Ascending aorta (tissue), 2 donors: ENCODE data around the gene CLCNKA. TPM values are rescaled to one million over a fixed set of nuclear protein-coding genes. Genes with fewer than 3 reads are reported as not detected.

Experiments
- DNase-seq, 2 donors: peaks; one replicate each; pipeline ENCODE4 v3.0.0-alpha.2; 2019; ENCODE audit warnings: low spot score in 2 of 2
- H3K27ac ChIP-seq, 2 donors: fragments of 200-600 bp; sonication (generic); one replicate each; pipeline ENCODE4 v1.5.1; 2016 to 2017; ENCODE audit warnings: mild to moderate bottlenecking in 1 of 2
- H3K27me3 ChIP-seq: fragments of 200-600 bp; sonication (generic); one replicate; pipeline ENCODE4 v1.5.1; 2017
- H3K36me3 ChIP-seq, 2 donors: fragments of 200-600 bp; sonication (generic); one replicate each; pipeline ENCODE4 v1.5.1; 2016
- H3K4me1 ChIP-seq, 2 donors: fragments of 200-600 bp; sonication (generic); one replicate each; pipeline ENCODE4 v1.5.1; 2016 to 2017; ENCODE audit warnings: mild to moderate bottlenecking in 1 of 2
- H3K4me3 ChIP-seq, 2 donors: fragments of 200-600 bp; sonication (generic); one replicate each; pipeline ENCODE4 v1.5.1; 2016 to 2017; ENCODE audit warnings: mild to moderate bottlenecking in 1 of 2
- H3K9me3 ChIP-seq, 2 donors: fragments of 200-600 bp; sonication (generic); one replicate each; pipeline ENCODE4 v1.5.1; 2016
- CTCF ChIP-seq, 3 experiments: fragments of 200-600 bp in 2 of 3; fragments of 450-650 bp in 1 of 3; sonication (generic) in 2 of 3; IDR thresholded peaks; one replicate each; pipeline ENCODE4 v1.5.1; 2016 to 2019; ENCODE audit warnings: antibody characterized with exemption in 3 of 3, mild to moderate bottlenecking in 1 of 3, moderate library complexity in 1 of 3
- intact Hi-C: fragments of 100-400 bp; cut with DNase I; formaldehyde crosslinking; loops from one replicate; pipeline ENCODE4 v1.15.1; 2023
- total RNA-seq: library from RNA; depleted of rRNA; stranded (reverse); fragments of >200 nt; gene quantifications from one replicate; pipeline ENCODE4 v1.1.0, GENCODE V29; 2016

Gene CLCNKA
- total RNA-seq, 1 donor from 2014 or later = not detected

DNA sequence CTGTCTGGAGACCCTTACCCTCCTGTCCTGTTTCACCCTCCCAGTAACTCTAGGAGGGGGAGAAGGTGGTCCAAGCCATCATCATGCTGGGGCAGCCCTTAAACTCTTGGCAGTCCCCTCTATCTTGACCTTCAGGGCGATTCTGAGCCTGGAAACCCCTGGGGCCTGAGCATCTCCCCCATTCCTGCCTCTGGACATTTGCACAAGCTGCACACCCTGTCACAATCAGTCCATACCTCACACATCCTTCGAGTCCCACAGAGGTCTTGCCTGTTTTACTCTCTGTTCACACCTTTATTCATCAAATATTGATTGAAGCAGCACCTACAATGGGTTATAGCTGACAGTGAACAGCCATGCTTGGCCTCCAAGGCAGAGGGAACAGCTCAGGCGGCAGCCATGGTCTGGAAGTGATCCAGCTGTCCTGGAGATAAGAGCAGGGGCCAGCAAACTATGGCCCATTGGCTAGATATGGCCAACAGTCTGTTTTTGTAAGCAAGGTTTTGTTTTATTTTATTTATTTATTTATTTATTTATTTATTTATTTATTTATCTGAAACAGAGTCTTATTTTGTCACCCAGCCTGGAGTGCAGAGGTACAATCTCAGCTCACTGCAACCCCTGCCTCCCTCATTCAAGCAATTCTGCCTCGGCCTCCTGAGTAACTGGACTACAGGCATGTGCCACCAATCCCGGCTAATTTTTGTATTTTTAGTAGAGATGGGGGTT is 58.8 kb downstream of the CLCNKA start:
- no peaks in the 10 kb centered on the region for H3K36me3 ChIP-seq
- DNase-seq = no peak
- H3K4me1 ChIP-seq = peaks cover 2 to 4% of the 10 kb centered on the region in 2 donors
- H3K27me3 ChIP-seq = no peaks in the 10 kb centered on the region
- intact Hi-C loops = no loop called here
- no peak for TF ChIP-seq CTCF (IDR thresholded peaks at IDR 0.05)
- H3K4me3 ChIP-seq = no peak overlapping the region
- no peak overlapping the region for H3K27ac ChIP-seq
- H3K9me3 ChIP-seq = no peaks in the 10 kb centered on the region

DNA sequence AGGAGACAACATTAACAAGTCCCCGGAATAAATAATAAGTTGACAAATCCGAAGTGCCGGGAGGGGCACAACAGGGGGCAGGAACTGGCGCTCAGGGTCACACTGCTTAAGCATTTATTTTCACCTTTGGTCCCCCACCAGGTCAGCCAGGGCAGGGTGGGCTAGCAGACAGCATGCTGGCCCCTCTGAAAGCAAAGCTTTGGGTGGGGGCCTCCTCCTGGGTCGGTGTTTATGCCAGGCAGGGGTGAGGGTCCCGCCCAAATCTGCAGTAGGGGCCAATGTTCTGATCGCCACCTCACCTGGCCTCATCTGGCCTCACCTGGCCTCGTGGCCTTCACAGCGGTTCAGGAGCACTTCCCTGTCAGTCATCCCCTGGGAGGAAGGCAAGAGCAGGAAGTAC is 59.8 kb downstream of the CLCNKA start:
- no peak for TF ChIP-seq CTCF (IDR thresholded peaks at IDR 0.05)

GRCh38 chr1:16082283-16083038 is 60.6 kb downstream of the CLCNKA start:
- Histone ChIP-seq H3K9me3 (no peaks in the 10 kb centered on the region), H3K27ac (no peak overlapping the region), H3K4me3 (no peak overlapping the region), H3K4me1 (peaks cover 0 to 2% of the 10 kb centered on the region in 2 donors), H3K27me3 (no peaks in the 10 kb centered on the region), H3K36me3 (no peaks in the 10 kb centered on the region)
- peak in 1 of 2 donors; percentile 78 for DNase-seq
- intact Hi-C loops = loop anchor here (2.0 kb wide), 1 partner anchor 72 kb away; no protein-coding TSS in a partner anchor
- peak; percentile 81 to 88 (median 82) for TF ChIP-seq CTCF (IDR thresholded peaks at IDR 0.05)

More for the DNA sequence above, 59.8 kb downstream of the CLCNKA start:
- H3K36me3 ChIP-seq = no peaks in the 10 kb centered on the region
- intact Hi-C loops = loop anchor here (2.0 kb wide), 1 partner anchor 73 kb away; no protein-coding TSS in a partner anchor
- no peaks in the 10 kb centered on the region for H3K27me3 ChIP-seq
- no peak overlapping the region for H3K4me3 ChIP-seq
- no peak overlapping the region for H3K27ac ChIP-seq
- DNase-seq = no peak
- H3K4me1 ChIP-seq = peaks cover 0 to 2% of the 10 kb centered on the region in 2 donors
- H3K9me3 ChIP-seq = no peaks in the 10 kb centered on the region

GRCh38 chr1:16083486-16083885 is 61.6 kb downstream of the CLCNKA start:
- H3K4me1 ChIP-seq = peaks cover 0 to 2% of the 10 kb centered on the region in 2 donors
- intact Hi-C loops = loop anchor here (2.0 kb wide), 1 partner anchor 71 kb away; no protein-coding TSS in a partner anchor
- no peaks in the 10 kb centered on the region for H3K9me3 ChIP-seq
- no peak for DNase-seq
- no peak for TF ChIP-seq CTCF (IDR thresholded peaks at IDR 0.05)
- H3K4me3 ChIP-seq = no peak overlapping the region
- no peaks in the 10 kb centered on the region for H3K36me3 ChIP-seq
- H3K27me3 ChIP-seq = no peaks in the 10 kb centered on the region
- H3K27ac ChIP-seq = no peak overlapping the region

Other genes with a start within 250 kb of the CLCNKA start
- gene UQCRHL, start 214.4 kb upstream of the CLCNKA start, total RNA-seq = not detected
- gene SPEN, start 174.3 kb upstream of the CLCNKA start, total RNA-seq = 53.9 TPM
- gene ZBTB17, start 45.9 kb upstream of the CLCNKA start, total RNA-seq = 155 TPM
- gene SRARP, start 17.8 kb upstream of the CLCNKA start, total RNA-seq = not detected
- gene HSPB7, start 4.0 kb upstream of the CLCNKA start, total RNA-seq = 191 TPM
- not detected for gene CLCNKB, start 21.7 kb downstream of the CLCNKA start, total RNA-seq
- gene FAM131C, start 51.6 kb downstream of the CLCNKA start, total RNA-seq = 0.21 TPM
- gene EPHA2, start 134.0 kb downstream of the CLCNKA start, total RNA-seq = 42.7 TPM
- gene ARHGEF19, start 190.6 kb downstream of the CLCNKA start, total RNA-seq = 1.5 TPM
- not detected for gene CPLANE2, start 215.1 kb downstream of the CLCNKA start, total RNA-seq